Panc1 (cell line): Measurements from ENCODE around the gene H1-8.

Source experiments
- TF ChIP-seq, protein P1 (sequence below): fragments of 450-650 bp; IDR thresholded peaks from 2 replicates; pipeline ENCODE4 v1.5.1; 2017; ENCODE audit warnings: mild to moderate bottlenecking
- TF ChIP-seq, protein P2 (sequence below), 2 experiments: IDR thresholded peaks; 2 replicates each; pipeline ENCODE4 v1.6.1; 2011 to 2012; ENCODE audit warnings: low read depth in 2 of 2, control low read depth in 1 of 2, low read length in 1 of 2, mild to moderate bottlenecking in 1 of 2, moderate library complexity in 1 of 2; ENCODE audit not compliant: insufficient read depth in 1 of 2

- TF ChIP-seq, protein P1, sequence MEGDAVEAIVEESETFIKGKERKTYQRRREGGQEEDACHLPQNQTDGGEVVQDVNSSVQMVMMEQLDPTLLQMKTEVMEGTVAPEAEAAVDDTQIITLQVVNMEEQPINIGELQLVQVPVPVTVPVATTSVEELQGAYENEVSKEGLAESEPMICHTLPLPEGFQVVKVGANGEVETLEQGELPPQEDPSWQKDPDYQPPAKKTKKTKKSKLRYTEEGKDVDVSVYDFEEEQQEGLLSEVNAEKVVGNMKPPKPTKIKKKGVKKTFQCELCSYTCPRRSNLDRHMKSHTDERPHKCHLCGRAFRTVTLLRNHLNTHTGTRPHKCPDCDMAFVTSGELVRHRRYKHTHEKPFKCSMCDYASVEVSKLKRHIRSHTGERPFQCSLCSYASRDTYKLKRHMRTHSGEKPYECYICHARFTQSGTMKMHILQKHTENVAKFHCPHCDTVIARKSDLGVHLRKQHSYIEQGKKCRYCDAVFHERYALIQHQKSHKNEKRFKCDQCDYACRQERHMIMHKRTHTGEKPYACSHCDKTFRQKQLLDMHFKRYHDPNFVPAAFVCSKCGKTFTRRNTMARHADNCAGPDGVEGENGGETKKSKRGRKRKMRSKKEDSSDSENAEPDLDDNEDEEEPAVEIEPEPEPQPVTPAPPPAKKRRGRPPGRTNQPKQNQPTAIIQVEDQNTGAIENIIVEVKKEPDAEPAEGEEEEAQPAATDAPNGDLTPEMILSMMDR = no peak
- TF ChIP-seq, protein P2, sequence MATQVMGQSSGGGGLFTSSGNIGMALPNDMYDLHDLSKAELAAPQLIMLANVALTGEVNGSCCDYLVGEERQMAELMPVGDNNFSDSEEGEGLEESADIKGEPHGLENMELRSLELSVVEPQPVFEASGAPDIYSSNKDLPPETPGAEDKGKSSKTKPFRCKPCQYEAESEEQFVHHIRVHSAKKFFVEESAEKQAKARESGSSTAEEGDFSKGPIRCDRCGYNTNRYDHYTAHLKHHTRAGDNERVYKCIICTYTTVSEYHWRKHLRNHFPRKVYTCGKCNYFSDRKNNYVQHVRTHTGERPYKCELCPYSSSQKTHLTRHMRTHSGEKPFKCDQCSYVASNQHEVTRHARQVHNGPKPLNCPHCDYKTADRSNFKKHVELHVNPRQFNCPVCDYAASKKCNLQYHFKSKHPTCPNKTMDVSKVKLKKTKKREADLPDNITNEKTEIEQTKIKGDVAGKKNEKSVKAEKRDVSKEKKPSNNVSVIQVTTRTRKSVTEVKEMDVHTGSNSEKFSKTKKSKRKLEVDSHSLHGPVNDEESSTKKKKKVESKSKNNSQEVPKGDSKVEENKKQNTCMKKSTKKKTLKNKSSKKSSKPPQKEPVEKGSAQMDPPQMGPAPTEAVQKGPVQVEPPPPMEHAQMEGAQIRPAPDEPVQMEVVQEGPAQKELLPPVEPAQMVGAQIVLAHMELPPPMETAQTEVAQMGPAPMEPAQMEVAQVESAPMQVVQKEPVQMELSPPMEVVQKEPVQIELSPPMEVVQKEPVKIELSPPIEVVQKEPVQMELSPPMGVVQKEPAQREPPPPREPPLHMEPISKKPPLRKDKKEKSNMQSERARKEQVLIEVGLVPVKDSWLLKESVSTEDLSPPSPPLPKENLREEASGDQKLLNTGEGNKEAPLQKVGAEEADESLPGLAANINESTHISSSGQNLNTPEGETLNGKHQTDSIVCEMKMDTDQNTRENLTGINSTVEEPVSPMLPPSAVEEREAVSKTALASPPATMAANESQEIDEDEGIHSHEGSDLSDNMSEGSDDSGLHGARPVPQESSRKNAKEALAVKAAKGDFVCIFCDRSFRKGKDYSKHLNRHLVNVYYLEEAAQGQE (IDR thresholded peaks at IDR 0.05; ENCODE audit: insufficient read depth in 1 of 2, low read depth in 2 of 2, low read length in 1 of 2) = no peak
Measured at GRCh38 chr3:129575233-129575996, 32.4 kb downstream of the H1-8 start.
